Immature natural killer cell (primary cell): ENCODE results near the gene FEM1A. TPM values are rescaled to one million over a fixed set of nuclear protein-coding genes. Genes with fewer than 3 reads are reported as not detected.
A peak's percentile ranks its signal among the peaks of the same experiment; 100 is the strongest.
"Not testable (repeated sequence)": the region's sequence is repeated elsewhere in the genome, so short reads cannot be mapped to it uniquely, and the experiment has no call there.

Experiments used
- DNase-seq, 3 donors: peaks; one replicate each; pipeline ENCODE4 v3.0.0; 2022; ENCODE audit warnings: mixed read lengths in 1 of 3
- H3K27ac Mint-ChIP-seq, 6 donors: one replicate each; pipeline ENCODE4 v1.8.0; 2020; ENCODE audit warnings: mixed read lengths in 6 of 6, mild to moderate bottlenecking in 5 of 6, inconsistent platforms in 4 of 6, moderate library complexity in 3 of 6
- H3K27me3 Mint-ChIP-seq, 3 donors: one replicate each; pipeline ENCODE4 v1.8.0; 2020 to 2021; ENCODE audit warnings: low read depth in 3 of 3, mild to moderate bottlenecking in 3 of 3, mixed read lengths in 3 of 3, moderate library complexity in 3 of 3, inconsistent platforms in 1 of 3
- H3K36me3 Mint-ChIP-seq, 3 donors: one replicate each; pipeline ENCODE4 v1.8.0; 2020; ENCODE audit warnings: mixed read lengths in 3 of 3, inconsistent platforms in 2 of 3, mild to moderate bottlenecking in 2 of 3
- H3K4me1 Mint-ChIP-seq, 2 donors: one replicate each; pipeline ENCODE4 v1.8.0; 2020; ENCODE audit warnings: inconsistent platforms in 2 of 2, mild to moderate bottlenecking in 2 of 2, mixed read lengths in 2 of 2, moderate library complexity in 1 of 2
- H3K4me3 Mint-ChIP-seq, 5 donors: one replicate each; pipeline ENCODE4 v1.8.0; 2020; ENCODE audit warnings: mild to moderate bottlenecking in 5 of 5, mixed read lengths in 5 of 5, inconsistent platforms in 3 of 5, moderate library complexity in 3 of 5
- H3K9me3 Mint-ChIP-seq, 6 donors: one replicate each; pipeline ENCODE4 v1.8.0; 2020; ENCODE audit warnings: mild to moderate bottlenecking in 6 of 6, mixed read lengths in 6 of 6, inconsistent platforms in 4 of 6, moderate library complexity in 3 of 6
- polyA plus RNA-seq, 3 donors: library from polyadenylated mRNA; unstranded; fragments of 300-500 nt; fragmentation: Illumina TruSeq; gene quantifications; one replicate each; pipeline ENCODE4 v1.2.3, GENCODE V29; 2021

The FEM1A gene, protein sequence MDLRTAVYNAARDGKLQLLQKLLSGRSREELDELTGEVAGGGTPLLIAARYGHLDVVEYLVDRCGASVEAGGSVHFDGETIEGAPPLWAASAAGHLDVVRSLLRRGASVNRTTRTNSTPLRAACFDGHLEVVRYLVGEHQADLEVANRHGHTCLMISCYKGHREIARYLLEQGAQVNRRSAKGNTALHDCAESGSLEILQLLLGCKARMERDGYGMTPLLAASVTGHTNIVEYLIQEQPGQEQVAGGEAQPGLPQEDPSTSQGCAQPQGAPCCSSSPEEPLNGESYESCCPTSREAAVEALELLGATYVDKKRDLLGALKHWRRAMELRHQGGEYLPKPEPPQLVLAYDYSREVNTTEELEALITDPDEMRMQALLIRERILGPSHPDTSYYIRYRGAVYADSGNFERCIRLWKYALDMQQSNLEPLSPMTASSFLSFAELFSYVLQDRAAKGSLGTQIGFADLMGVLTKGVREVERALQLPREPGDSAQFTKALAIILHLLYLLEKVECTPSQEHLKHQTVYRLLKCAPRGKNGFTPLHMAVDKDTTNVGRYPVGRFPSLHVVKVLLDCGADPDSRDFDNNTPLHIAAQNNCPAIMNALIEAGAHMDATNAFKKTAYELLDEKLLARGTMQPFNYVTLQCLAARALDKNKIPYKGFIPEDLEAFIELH
- polyA plus RNA-seq = 1 to 10 TPM in 2 of 3 donors, under 1 TPM in 1; 0.80 to 5.2 (median 2.2) TPM

DNA sequence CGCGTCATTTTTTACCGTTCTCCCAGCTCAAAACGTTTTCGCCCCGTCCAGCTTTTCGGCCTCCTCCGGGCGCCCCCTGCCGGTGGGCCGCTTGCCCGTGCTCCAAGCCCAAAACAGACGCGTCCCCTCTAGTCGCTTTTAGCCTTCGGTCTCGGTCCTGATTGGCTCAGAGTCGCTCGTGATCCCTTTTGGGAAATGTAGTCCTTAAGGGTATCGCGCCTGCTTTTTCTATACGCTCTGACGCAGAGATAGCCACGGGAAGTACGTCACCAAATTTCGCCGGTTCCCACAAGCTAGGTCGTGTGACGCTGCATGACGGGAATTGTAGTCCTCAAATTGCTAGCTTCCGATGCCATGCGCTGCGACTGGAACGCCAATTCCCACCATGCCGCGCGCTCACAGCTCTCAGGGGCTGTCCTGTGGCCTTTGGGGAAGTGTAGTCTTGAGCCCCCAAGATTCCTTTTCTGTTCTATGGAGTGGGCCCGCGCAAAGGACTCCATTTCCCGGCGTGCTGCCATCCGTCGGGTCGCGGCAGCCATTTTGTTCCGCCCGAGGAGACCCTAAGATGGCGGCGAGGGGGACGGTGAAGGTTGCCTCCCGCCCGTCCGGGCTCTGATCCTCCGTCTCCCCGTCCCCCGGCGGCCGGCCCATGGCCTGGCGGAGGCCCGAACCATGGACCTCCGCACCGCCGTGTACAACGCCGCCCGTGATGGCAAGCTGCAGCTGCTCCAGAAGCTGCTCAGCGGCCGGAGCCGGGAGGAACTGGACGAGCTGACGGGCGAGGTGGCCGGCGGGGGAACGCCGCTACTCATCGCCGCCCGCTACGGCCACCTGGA is at the start of gene FEM1A:
FEM1A (plus strand) TSS at position 552 of the 836 bp plus-strand sequence; CDS start at position 673, 121 bp downstream.
- Mint-ChIP-seq H3K27ac (peak within 1 kb of the TSS; percentile 82 to 91 (median 88)), H3K27me3 (peaks cover under 1 to 4% (median 2%) of the 10 kb centered on the region in 3 donors), H3K4me3 (peak within 1 kb of the TSS; percentile 82 to 87 (median 84)), H3K9me3 (no peaks in the 10 kb centered on the region), H3K36me3 (peaks cover 0 to 2% (median 0%) of the 10 kb centered on the region in 3 donors), H3K4me1 (peaks cover 22 to 33% of the 10 kb centered on the region in 2 donors)
- peak; percentile 98 to 99 (median 99) for DNase-seq

DNA sequence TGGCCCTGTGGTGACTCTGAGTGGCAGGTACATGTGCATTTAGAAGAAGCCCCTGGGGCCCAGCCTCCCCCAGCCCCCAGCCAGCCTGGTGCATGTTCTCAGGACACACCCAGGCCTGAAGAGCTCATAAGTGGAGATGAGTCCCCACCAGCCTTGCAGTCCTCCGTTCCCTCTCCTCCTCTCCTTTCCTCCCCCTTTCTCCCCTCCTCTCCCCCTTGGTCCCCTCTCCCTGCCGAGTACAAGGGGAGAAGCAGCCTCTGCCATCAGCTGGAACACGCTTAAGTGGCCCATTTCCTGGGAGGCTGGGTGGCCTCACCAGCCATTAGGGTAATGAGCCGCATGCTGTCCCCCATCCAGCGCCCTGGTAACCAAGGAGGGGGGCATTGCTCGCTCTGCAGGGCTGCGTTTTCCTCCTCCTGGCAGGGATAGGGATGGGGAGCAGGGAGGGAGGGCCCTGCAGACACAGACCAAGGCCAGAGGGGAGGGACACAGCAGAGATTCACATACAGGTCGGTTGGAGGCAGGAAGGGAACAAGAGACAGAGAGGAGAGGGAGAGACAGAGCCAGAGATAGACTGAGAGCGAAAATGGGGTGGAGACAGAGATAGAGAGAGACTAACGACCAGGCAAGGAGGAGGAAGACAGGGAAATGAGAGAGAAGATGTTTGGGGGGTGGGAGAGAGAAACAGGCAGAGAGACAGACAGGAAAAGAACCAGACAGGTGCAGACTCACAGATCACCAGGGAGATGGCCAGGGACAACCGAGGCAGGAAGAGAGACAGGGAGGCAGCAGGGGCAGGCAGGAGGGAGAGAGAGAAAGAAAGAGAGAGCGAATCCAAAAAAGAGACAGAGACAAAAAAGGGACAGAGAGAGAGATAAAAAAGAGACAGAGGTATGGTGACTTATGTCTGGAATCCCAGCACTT is 48.5 kb upstream of the FEM1A start:
- no peak for DNase-seq
- H3K4me3 Mint-ChIP-seq = no peak overlapping the region
- H3K4me1 Mint-ChIP-seq = no peaks in the 10 kb centered on the region
- peaks cover 11 to 12% (median 12%) of the 10 kb centered on the region in 3 donors for H3K27me3 Mint-ChIP-seq
- H3K36me3 Mint-ChIP-seq = no peaks in the 10 kb centered on the region
- no peaks in the 10 kb centered on the region for H3K9me3 Mint-ChIP-seq
- no peak overlapping the region for H3K27ac Mint-ChIP-seq

GRCh38 chr19:4744451-4745174 is 46.9 kb upstream of the FEM1A start:
- H3K27ac Mint-ChIP-seq = no peak overlapping the region
- no peaks in the 10 kb centered on the region for H3K9me3 Mint-ChIP-seq

GRCh38 chr19:4745175-4745574 is 46.4 kb upstream of the FEM1A start:
- H3K4me1 Mint-ChIP-seq, H3K4me3 Mint-ChIP-seq, H3K36me3 Mint-ChIP-seq, DNase-seq, H3K9me3 Mint-ChIP-seq, H3K27ac Mint-ChIP-seq: not testable (repeated sequence)
- H3K27me3 Mint-ChIP-seq = peaks cover 14 to 22% (median 16%) of the 10 kb centered on the region in 3 donors

More at GRCh38 chr19:4744451-4745174, 46.9 kb upstream of the FEM1A start:
- no peak overlapping the region for H3K4me3 Mint-ChIP-seq
- no peak for DNase-seq
- H3K36me3 Mint-ChIP-seq = no peaks in the 10 kb centered on the region
- peaks cover 11 to 16% (median 16%) of the 10 kb centered on the region in 3 donors for H3K27me3 Mint-ChIP-seq
- no peaks in the 10 kb centered on the region for H3K4me1 Mint-ChIP-seq

DNA sequence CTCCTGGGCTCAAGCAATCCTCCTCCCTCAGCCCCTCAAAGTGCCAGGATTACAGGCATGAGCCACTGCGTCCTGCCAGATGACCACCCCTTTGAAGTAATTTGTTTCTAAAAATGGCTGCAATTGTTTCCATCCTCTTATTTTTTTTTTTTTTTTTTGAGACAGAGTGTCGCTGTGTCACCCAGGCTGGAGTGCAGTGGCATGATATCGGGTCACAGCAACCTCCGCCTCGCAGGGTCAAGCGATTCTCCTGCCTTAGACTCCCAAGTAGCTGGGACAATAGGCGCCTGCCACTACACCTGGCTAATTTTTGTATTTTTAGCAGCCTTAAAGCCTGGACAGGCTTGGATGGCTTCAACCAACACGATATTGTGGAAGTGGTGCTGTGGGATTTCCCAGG is 45.5 kb upstream of the FEM1A start:
- no peaks in the 10 kb centered on the region for H3K4me1 Mint-ChIP-seq
- DNase-seq = no peak
- H3K27me3 Mint-ChIP-seq = peaks cover 14 to 22% (median 16%) of the 10 kb centered on the region in 3 donors
- H3K36me3 Mint-ChIP-seq = no peaks in the 10 kb centered on the region
- H3K9me3 Mint-ChIP-seq = no peaks in the 10 kb centered on the region
- no peak overlapping the region for H3K4me3 Mint-ChIP-seq
- H3K27ac Mint-ChIP-seq = no peak overlapping the region

- Mint-ChIP-seq H3K9me3 (no peaks in the 10 kb centered on the region), H3K36me3 (no peaks in the 10 kb centered on the region), H3K4me3 (no peak overlapping the region), H3K4me1 (no peaks in the 10 kb centered on the region), H3K27me3 (peaks cover 16 to 20% (median 17%) of the 10 kb centered on the region in 3 donors), H3K27ac (no peak overlapping the region)
- DNase-seq = no peak
Observed at GRCh38 chr19:4748185-4748584, 43.3 kb upstream of the FEM1A start.

DNA sequence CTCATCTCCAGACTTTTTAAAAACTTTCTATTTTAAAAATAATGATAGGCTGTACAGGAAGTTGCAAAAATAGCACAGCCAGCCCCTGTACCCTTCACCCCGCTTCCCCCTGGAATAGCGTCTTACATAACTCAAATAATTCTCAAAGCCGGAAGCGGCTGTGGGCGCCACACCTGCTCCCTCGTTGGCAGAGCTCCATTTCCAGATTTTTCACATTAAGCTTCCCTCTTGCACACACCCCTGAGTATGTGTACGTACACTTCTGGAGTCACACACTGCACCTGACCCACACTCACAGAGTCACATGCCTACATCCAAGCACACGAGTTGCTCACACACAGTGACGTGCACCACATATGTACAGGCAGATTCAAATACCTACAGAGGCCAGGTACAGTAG is 42.9 kb upstream of the FEM1A start:
- Mint-ChIP-seq H3K9me3 (no peaks in the 10 kb centered on the region), H3K27me3 (peaks cover 16 to 17% (median 16%) of the 10 kb centered on the region in 3 donors), H3K36me3 (no peaks in the 10 kb centered on the region), H3K4me1 (no peaks in the 10 kb centered on the region), H3K4me3 (no peak overlapping the region), H3K27ac (no peak overlapping the region)
- DNase-seq = no peak

- peaks cover 16 to 18% (median 17%) of the 10 kb centered on the region in 3 donors for H3K27me3 Mint-ChIP-seq
- no peaks in the 10 kb centered on the region for H3K4me1 Mint-ChIP-seq
- H3K27ac Mint-ChIP-seq = no peak overlapping the region
- no peak for DNase-seq
- H3K9me3 Mint-ChIP-seq = no peaks in the 10 kb centered on the region
- H3K4me3 Mint-ChIP-seq = no peak overlapping the region
- H3K36me3 Mint-ChIP-seq = no peaks in the 10 kb centered on the region
Observed at GRCh38 chr19:4749870-4750590, 41.5 kb upstream of the FEM1A start.

DNA sequence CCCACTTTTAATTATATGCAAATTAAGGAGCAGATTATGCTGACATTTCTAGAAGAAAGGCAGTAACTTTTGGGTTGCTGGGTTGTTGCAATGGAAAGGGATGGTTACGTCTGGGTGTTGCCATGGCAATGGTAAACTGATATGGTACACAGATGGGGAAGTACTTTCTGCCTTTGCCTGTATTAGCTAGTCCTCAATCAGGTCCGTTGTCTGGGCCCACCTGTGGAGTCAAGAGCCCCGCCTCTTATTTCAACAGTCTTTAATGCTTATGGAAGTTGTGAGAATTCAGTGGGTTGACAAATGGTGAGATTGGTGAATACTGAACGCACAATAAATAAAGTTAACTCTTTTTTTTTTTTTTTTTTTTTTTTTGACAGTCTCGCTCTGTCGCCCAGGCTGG is 37.3 kb upstream of the FEM1A start:
- no peaks in the 10 kb centered on the region for H3K9me3 Mint-ChIP-seq
- no peak overlapping the region for H3K4me3 Mint-ChIP-seq
- H3K36me3 Mint-ChIP-seq = no peaks in the 10 kb centered on the region
- H3K4me1 Mint-ChIP-seq = peaks cover 0 to under 1% of the 10 kb centered on the region in 2 donors
- no peak for DNase-seq
- H3K27ac Mint-ChIP-seq = no peak overlapping the region
- H3K27me3 Mint-ChIP-seq = peaks cover 2 to 13% (median 6%) of the 10 kb centered on the region in 3 donors

- H3K4me1 Mint-ChIP-seq = peaks cover 5 to 12% of the 10 kb centered on the region in 2 donors
- no peaks in the 10 kb centered on the region for H3K9me3 Mint-ChIP-seq
- no peaks in the 10 kb centered on the region for H3K36me3 Mint-ChIP-seq
- no peak for DNase-seq
- peaks cover 0 to 17% (median 8%) of the 10 kb centered on the region in 3 donors for H3K27me3 Mint-ChIP-seq
- H3K4me3 Mint-ChIP-seq = no peak overlapping the region
- no peak overlapping the region for H3K27ac Mint-ChIP-seq
Observed at GRCh38 chr19:4755459-4755858, 36.1 kb upstream of the FEM1A start.

- peak overlapping the region in 2 of 5 donors; percentile 11 to 46 for H3K4me3 Mint-ChIP-seq
- H3K4me1 Mint-ChIP-seq = peaks cover 8 to 14% of the 10 kb centered on the region in 2 donors
- H3K36me3 Mint-ChIP-seq = no peaks in the 10 kb centered on the region
- peaks cover 3 to 10% (median 8%) of the 10 kb centered on the region in 3 donors for H3K27me3 Mint-ChIP-seq
- DNase-seq = no peak
- peak overlapping the region in 4 of 6 donors; percentile 48 to 87 (median 76) for H3K27ac Mint-ChIP-seq
- no peaks in the 10 kb centered on the region for H3K9me3 Mint-ChIP-seq
Observed at GRCh38 chr19:4758082-4758481, 33.5 kb upstream of the FEM1A start.

DNA sequence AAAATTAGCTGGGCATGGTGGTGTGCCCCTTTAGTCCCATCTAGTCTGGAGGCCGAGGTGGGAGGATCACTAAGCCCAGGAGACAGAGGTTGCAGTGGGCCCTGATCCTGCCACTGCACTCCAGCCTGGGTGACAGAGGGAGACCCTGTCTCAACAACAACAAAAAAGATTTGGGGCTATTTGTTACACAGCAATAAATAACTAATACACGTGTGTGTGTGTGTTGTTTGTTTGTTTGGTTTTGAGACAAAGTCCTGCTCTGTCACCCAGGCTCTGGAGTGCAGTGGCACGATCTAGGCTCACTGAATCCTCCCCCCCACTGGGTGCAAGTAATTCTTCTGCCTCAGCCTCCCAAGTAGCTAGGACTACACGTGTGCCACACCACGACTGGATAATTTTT is 32.9 kb upstream of the FEM1A start:
- Mint-ChIP-seq H3K9me3 (no peaks in the 10 kb centered on the region), H3K27me3 (peaks cover 3 to 10% (median 8%) of the 10 kb centered on the region in 3 donors), H3K36me3 (no peaks in the 10 kb centered on the region), H3K4me1 (peaks cover 8 to 14% of the 10 kb centered on the region in 2 donors), H3K27ac (peak overlapping the region in 5 of 6 donors; percentile 63 to 88 (median 84)), H3K4me3 (peak overlapping the region in 2 of 5 donors; percentile 18 to 73)
- no peak for DNase-seq
